B cell (primary cell): ENCODE data around the gene ZBED4. TPM values are rescaled to one million over a fixed set of nuclear protein-coding genes. Genes with fewer than 3 reads are reported as not detected.

Source experiments
- ATAC-seq: fragments of 200-7000 bp; cut with Tn5 transposase; one replicate; pipeline ENCODE4 v1.10.0; 2021; ENCODE audit warnings: low read depth, mild to moderate bottlenecking, moderate number of reproducible peaks, moderate library complexity
- CTCF ChIA-PET: fragments of 350-600 bp; sonication (Branson Sonifier 250); formaldehyde crosslinking; loops from one replicate; lab custom pipeline; 2021; ENCODE audit warnings: antibody characterized with exemption, inconsistent platforms; lab: Charles Lee
- POLR2A ChIA-PET: fragments of 350-600 bp; sonication (Branson Sonifier 250); formaldehyde crosslinking; loops from one replicate; lab custom pipeline; 2021; ENCODE audit warnings: antibody characterized with exemption; lab: Charles Lee
- DNase-seq: peaks from one replicate; pipeline ENCODE4 v3.0.0; 2013
- H2AFZ ChIP-seq: 2 replicates; pipeline ENCODE4 v1.6.1; 2012; ENCODE audit warnings: mild to moderate bottlenecking, low read depth, low read length; ENCODE audit not compliant: insufficient read depth, poor library complexity, severe bottlenecking
- H3K27ac ChIP-seq, 2 donors: 1 replicate in 1 of 2; 2 replicates in 1 of 2; pipeline ENCODE4 v1.5.1; 2012 to 2013; ENCODE audit warnings: low read length in 2 of 2, mild to moderate bottlenecking in 2 of 2, moderate library complexity in 1 of 2
- H3K27me3 ChIP-seq, 4 experiments: fragments of 200-600 bp in 1 of 4; sonication (generic) in 1 of 4; replicated peaks in 1 of 4; 1 replicate in 2 of 4; 2 replicates in 2 of 4; pipeline versions ENCODE4 v1.6.1 to v1.7.0; 2013 to 2016; ENCODE audit warnings: low read length in 3 of 4, mild to moderate bottlenecking in 2 of 4, mixed read lengths in 1 of 4, moderate library complexity in 1 of 4; ENCODE audit not compliant: insufficient read depth in 4 of 4, control insufficient read depth in 3 of 4; ENCODE audit errors: control extremely low read depth in 1 of 4
- H3K36me3 ChIP-seq, 2 experiments: replicated peaks in 1 of 2; 1 replicate in 1 of 2; 2 replicates in 1 of 2; pipeline versions ENCODE4 v1.6.1 to v1.7.1; 2013; ENCODE audit warnings: low read length in 1 of 2; ENCODE audit not compliant: insufficient read depth in 2 of 2, control insufficient read depth in 1 of 2; ENCODE audit errors: control extremely low read depth in 1 of 2, extremely low read depth in 1 of 2
- H3K4me1 ChIP-seq, 2 donors: fragments of 200-600 bp in 1 of 2; sonication (generic) in 1 of 2; 1 replicate in 1 of 2; 2 replicates in 1 of 2; pipeline versions ENCODE4 v1.5.1 to v1.6.1; 2013 to 2017; ENCODE audit warnings: low read length in 2 of 2; ENCODE audit not compliant: control insufficient read depth in 2 of 2, insufficient read depth in 2 of 2
- H3K4me2 ChIP-seq: replicated peaks from 2 replicates; pipeline ENCODE3; 2012; ENCODE audit warnings: mild to moderate bottlenecking, low read depth, low read length; ENCODE audit not compliant: poor library complexity, severe bottlenecking
- H3K4me3 ChIP-seq, 5 experiments: fragments of 200-600 bp in 1 of 5; sonication (generic) in 1 of 5; 1 replicate in 3 of 5; 2 replicates in 2 of 5; pipeline versions ENCODE4 v1.5.1 to v1.7.0; 2011 to 2016; ENCODE audit warnings: low read length in 4 of 5, mild to moderate bottlenecking in 4 of 5, low read depth in 2 of 5, control low read depth in 1 of 5, moderate library complexity in 1 of 5; ENCODE audit not compliant: insufficient read depth in 1 of 5; ENCODE audit errors: control extremely low read depth in 1 of 5, extremely low read depth in 1 of 5
- H3K79me2 ChIP-seq: fragments of 200-600 bp; sonication (generic); one replicate; pipeline ENCODE4 v1.6.0; 2016; ENCODE audit warnings: low read length; ENCODE audit not compliant: control insufficient read depth, insufficient read depth
- H3K9ac ChIP-seq: fragments of 200-600 bp; sonication (generic); 2 replicates; pipeline ENCODE4 v1.6.1; 2017; ENCODE audit warnings: mild to moderate bottlenecking, low read length, moderate library complexity
- H3K9me3 ChIP-seq, 3 donors: one replicate each; pipeline versions ENCODE4 v1.6.1 to v1.7.1; 2013; ENCODE audit warnings: low read length in 2 of 3; ENCODE audit not compliant: control insufficient read depth in 2 of 3, insufficient read depth in 1 of 3; ENCODE audit errors: control extremely low read depth in 1 of 3
- H4K20me1 ChIP-seq: 2 replicates; pipeline ENCODE4 v1.6.0; 2012; ENCODE audit warnings: mild to moderate bottlenecking, low read length; ENCODE audit not compliant: insufficient read depth, control insufficient read depth, poor library complexity, severe bottlenecking
- H3K27ac Mint-ChIP-seq: one replicate; pipeline ENCODE4 v1.8.0; 2021; ENCODE audit warnings: mixed read lengths
- H3K27me3 Mint-ChIP-seq: one replicate; pipeline ENCODE4 v1.8.0; 2021; ENCODE audit warnings: mixed read lengths
- H3K4me1 Mint-ChIP-seq: one replicate; pipeline ENCODE4 v1.8.0; 2021; ENCODE audit warnings: mixed read lengths
- H3K4me3 Mint-ChIP-seq: one replicate; pipeline ENCODE4 v1.8.0; 2021; ENCODE audit warnings: mixed read lengths
- H3K9me3 Mint-ChIP-seq: one replicate; pipeline ENCODE4 v1.8.0; 2022; ENCODE audit warnings: mixed read lengths; ENCODE audit not compliant: insufficient read depth
- CTCF ChIP-seq: fragments of 200-600 bp; IDR thresholded peaks from one replicate; pipeline ENCODE4 v1.8.0; 2022; ENCODE audit warnings: antibody characterized with exemption, mild to moderate bottlenecking
- EZH2 ChIP-seq: IDR thresholded peaks from 2 replicates; pipeline ENCODE4 v1.6.1; 2012; ENCODE audit warnings: borderline replicate concordance, low read depth, mild to moderate bottlenecking, moderate library complexity, low read length; ENCODE audit not compliant: insufficient read depth, poor library complexity, severe bottlenecking
- WGBS: methylation state at CpG from one replicate; pipeline ENCODE4 v1.1.5; 2013; ENCODE audit warnings: missing lambda C conversion rate; ENCODE audit not compliant: insufficient coverage; 5-methylcytosine and 5-hydroxymethylcytosine counted together
- intact Hi-C: fragments of 100-400 bp; cut with micrococcal nuclease; formaldehyde crosslinking; loops from one replicate; pipeline ENCODE4 v1.10.0; 2022
- polyA plus RNA-seq: library from polyadenylated mRNA; depleted of rRNA; stranded (reverse); fragments of >200 nt; gene quantifications from 2 replicates; pipeline ENCODE4 v1.2.3, GENCODE V29; 2012
- total RNA-seq, 2 donors: library from RNA; stranded (reverse); fragments of 120-200 nt in 1 of 2; gene quantifications; 1 replicate in 1 of 2; 2 replicates in 1 of 2; pipeline versions ENCODE4 v1.2.3 to v1.2.4, GENCODE V29; 2013 to 2022

Gene ZBED4
- total and polyA plus RNA-seq, 2 donors (not counting 1 experiment from before 2014, with no cell fraction given): 5.9 to 14.6 TPM

- Mint-ChIP-seq H3K9me3 (no peaks in the 10 kb centered on the region), H3K27me3 (no peaks in the 10 kb centered on the region), H3K4me3 (peak overlapping the region; percentile 80), H3K4me1 (peaks cover 31% of the 10 kb centered on the region), H3K27ac (no peak overlapping the region)
- Histone ChIP-seq H3K79me2 (peaks cover 31% of the 10 kb centered on the region), H3K9ac (peak overlapping the region; percentile 77), H4K20me1 (peaks cover 24% of the 10 kb centered on the region), H3K36me3 (peaks cover 0 to 16% of the 10 kb centered on the region in 2 experiments), H3K27me3 (no peaks in the 10 kb centered on the region), H3K9me3 (peaks cover 0 to 4% (median 0%) of the 10 kb centered on the region in 3 donors), H2AFZ (peak overlapping the region; percentile 84), H3K27ac (peak overlapping the region in 1 of 2 donors; percentile 83), H3K4me1 (peaks cover 30 to 36% of the 10 kb centered on the region in 2 donors), H3K4me3 (peak overlapping the region in 4 of 5 experiments; percentile 50 to 76 (median 74)), H3K4me2 (peak overlapping the region; percentile 97)
- intact Hi-C loops: loop anchor here (1.0 kb wide), 1 partner anchor 66 kb away; the partner anchor contains the start of gene ZBED4
- no peak for ATAC-seq
- WGBS: 52% methylated on average over 46 of the region's 47 CpGs
- TF ChIP-seq EZH2: no peak
- no peak for TF ChIP-seq CTCF
- DNase-seq: no peak
- ChIA-PET CTCF (interaction anchor here (0.6 to 3.2 kb wide), 4 partner anchors 12 to 483 kb away, joined by 3 to 9 read pairs (median 4); no protein-coding TSS in a partner anchor), POLR2A (interaction anchor here (1.1 kb wide), 1 partner anchor 11 kb away, joined by 3 read pairs; no protein-coding TSS in a partner anchor)
Measured at GRCh38 chr22:49918911-49919881, 65.6 kb downstream of the ZBED4 start.
